ENCODE measurements around the gene CREM. TPM values are rescaled to one million over a fixed set of nuclear protein-coding genes. Genes with fewer than 3 reads are reported as not detected.

CREM gene
- total and polyA plus RNA-seq, 2 of the 4 experiments (the other 2 are of a cell fraction), result 33.2 to 40.5 TPM

- Histone ChIP-seq H3K14ac (replicated peaks; ENCODE audit: low read depth, low read length) (no peak overlapping the region), H2AFZ (replicated peaks; ENCODE audit: low read length, poor library complexity) (no peak overlapping the region), H3K79me1 (ENCODE audit: low read depth in 1 of 2, low read length in 2 of 2) (no peaks in the 10 kb centered on the region), H2BK120ac (ENCODE audit: low read depth, low read length) (no peak overlapping the region), H3K4me1 (ENCODE audit: control insufficient read depth, insufficient read depth, low read length) (peaks cover 2% of the 10 kb centered on the region), H4K5ac (ENCODE audit: low read depth, low read length) (no peak overlapping the region), H4K91ac (ENCODE audit: insufficient read depth, low read depth, low read length) (no peak overlapping the region), H4K8ac (ENCODE audit: low read depth in 2 of 2, low read length in 2 of 2) (no peak overlapping the region), H4K20me1 (ENCODE audit: insufficient read depth, low read length) (no peaks in the 10 kb centered on the region), H3K9ac (ENCODE audit: low read depth, low read length) (no peak overlapping the region), H3K4me3 (ENCODE audit: insufficient read depth, low read depth, low read length) (no peak overlapping the region), H3K27me3 (ENCODE audit: control insufficient read depth, insufficient read depth, low read length) (no peaks in the 10 kb centered on the region), H2BK15ac (ENCODE audit: low read depth, low read length) (no peak overlapping the region), H3K9me1 (ENCODE audit: insufficient read depth, low read length) (peaks cover 3% of the 10 kb centered on the region; the same call in 1 of the 2 replicates), H3K36me3 (ENCODE audit: control insufficient read depth, insufficient read depth, low read length) (peaks cover 3% of the 10 kb centered on the region; the same call in 1 of the 2 replicates), H3K9me3 (ENCODE audit: control insufficient read depth, insufficient read depth, low read length) (no peaks in the 10 kb centered on the region), H2BK20ac (ENCODE audit: low read depth, low read length) (no peak overlapping the region), H2AK9ac (replicated peaks; ENCODE audit: low read depth, low read length, poor library complexity) (no peak overlapping the region), H3K27ac (ENCODE audit: insufficient read depth, low read length) (no peak overlapping the region), H3K18ac (ENCODE audit: low read depth, low read length) (no peak overlapping the region), H3K23ac (ENCODE audit: low read depth, low read length) (no peak overlapping the region), H3K4ac (ENCODE audit: low read depth, low read length) (no peak overlapping the region), H3K56ac (ENCODE audit: extremely low read depth, insufficient read depth, low read length) (no peak overlapping the region), H2AK5ac (ENCODE audit: low read depth, low read length) (no peak overlapping the region), H2BK5ac (ENCODE audit: low read depth, low read length, poor library complexity, severe bottlenecking) (no peak overlapping the region), H3K4me2 (ENCODE audit: low read depth, low read length) (no peak overlapping the region)
- DNase-seq, result no peak
- 100% methylated on average over 1 of the region's 7 CpGs; no CpG with 5 or more reads in 1 of the 2 experiments for WGBS, 2 experiments (ENCODE audit: extremely low coverage in 2 of 2, insufficient read length in 1 of 2)
- POLR2A ChIA-PET (ENCODE audit: unreplicated experiment), result no interaction called here
- TF ChIP-seq, protein P1, sequence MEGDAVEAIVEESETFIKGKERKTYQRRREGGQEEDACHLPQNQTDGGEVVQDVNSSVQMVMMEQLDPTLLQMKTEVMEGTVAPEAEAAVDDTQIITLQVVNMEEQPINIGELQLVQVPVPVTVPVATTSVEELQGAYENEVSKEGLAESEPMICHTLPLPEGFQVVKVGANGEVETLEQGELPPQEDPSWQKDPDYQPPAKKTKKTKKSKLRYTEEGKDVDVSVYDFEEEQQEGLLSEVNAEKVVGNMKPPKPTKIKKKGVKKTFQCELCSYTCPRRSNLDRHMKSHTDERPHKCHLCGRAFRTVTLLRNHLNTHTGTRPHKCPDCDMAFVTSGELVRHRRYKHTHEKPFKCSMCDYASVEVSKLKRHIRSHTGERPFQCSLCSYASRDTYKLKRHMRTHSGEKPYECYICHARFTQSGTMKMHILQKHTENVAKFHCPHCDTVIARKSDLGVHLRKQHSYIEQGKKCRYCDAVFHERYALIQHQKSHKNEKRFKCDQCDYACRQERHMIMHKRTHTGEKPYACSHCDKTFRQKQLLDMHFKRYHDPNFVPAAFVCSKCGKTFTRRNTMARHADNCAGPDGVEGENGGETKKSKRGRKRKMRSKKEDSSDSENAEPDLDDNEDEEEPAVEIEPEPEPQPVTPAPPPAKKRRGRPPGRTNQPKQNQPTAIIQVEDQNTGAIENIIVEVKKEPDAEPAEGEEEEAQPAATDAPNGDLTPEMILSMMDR (conservative IDR thresholded peaks at IDR 0.05; ENCODE audit: low read depth, low read length), result no peak
- TF ChIP-seq CHD1 (IDR thresholded peaks at IDR 0.05; ENCODE audit: low read depth, low read length) (no peak), MAZ (IDR thresholded peaks at IDR 0.05; ENCODE audit: borderline replicate concordance, low read depth, low read length) (no peak), MAFK (IDR thresholded peaks at IDR 0.05; ENCODE audit: low read depth, low read length) (no peak), FOS (IDR thresholded peaks at IDR 0.05; ENCODE audit: low read depth, low read length) (no peak), CEBPB (IDR thresholded peaks at IDR 0.05; ENCODE audit: low read depth, low read length) (no peak), MXI1 (IDR thresholded peaks at IDR 0.05; ENCODE audit: borderline replicate concordance, low read depth, low read length) (no peak), RAD21 (IDR thresholded peaks at IDR 0.05; ENCODE audit: low read length) (no peak), NFE2L2 (IDR thresholded peaks at IDR 0.05; ENCODE audit: low read depth, low read length) (no peak), BHLHE40 (IDR thresholded peaks at IDR 0.05; ENCODE audit: low read depth, low read length) (no peak), POLR2A (IDR thresholded peaks at IDR 0.05; ENCODE audit: low read depth, low read length) (no peak), RCOR1 (IDR thresholded peaks at IDR 0.05; ENCODE audit: insufficient replicate concordance, low read length) (no peak), SMC3 (IDR thresholded peaks at IDR 0.05; ENCODE audit: low read depth, low read length) (no peak), RFX5 (IDR thresholded peaks at IDR 0.05; ENCODE audit: low read depth, low read length) (no peak), USF2 (IDR thresholded peaks at IDR 0.05; ENCODE audit: low read depth, low read length) (no peak)
- TF ChIP-seq, protein P2, sequence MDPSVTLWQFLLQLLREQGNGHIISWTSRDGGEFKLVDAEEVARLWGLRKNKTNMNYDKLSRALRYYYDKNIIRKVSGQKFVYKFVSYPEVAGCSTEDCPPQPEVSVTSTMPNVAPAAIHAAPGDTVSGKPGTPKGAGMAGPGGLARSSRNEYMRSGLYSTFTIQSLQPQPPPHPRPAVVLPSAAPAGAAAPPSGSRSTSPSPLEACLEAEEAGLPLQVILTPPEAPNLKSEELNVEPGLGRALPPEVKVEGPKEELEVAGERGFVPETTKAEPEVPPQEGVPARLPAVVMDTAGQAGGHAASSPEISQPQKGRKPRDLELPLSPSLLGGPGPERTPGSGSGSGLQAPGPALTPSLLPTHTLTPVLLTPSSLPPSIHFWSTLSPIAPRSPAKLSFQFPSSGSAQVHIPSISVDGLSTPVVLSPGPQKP (IDR thresholded peaks at IDR 0.05; ENCODE audit: borderline replicate concordance, low read depth, low read length), result no peak
- CTCF ChIA-PET, result no interaction called here
- ATAC-seq (ENCODE audit: low read depth), result no peak
- BruUV-seq (replicated peaks), result no TSS peak
- in situ Hi-C loops (cut with MboI; ENCODE audit: low sequenced_read_pairs) (loop anchor here (10.0 kb wide), 1 partner anchor 539 kb away; no protein-coding TSS in a partner anchor), dilution Hi-C loops (cut with HindIII; ENCODE audit: low sequenced_read_pairs, unreplicated experiment) (no loop called here), intact Hi-C loops (cut with micrococcal nuclease) (loop anchor here (5.0 kb wide), 1 partner anchor 556 kb away; no protein-coding TSS in a partner anchor)
Measured at GRCh38 chr10:35213699-35214098, 87.1 kb downstream of the CREM start.

All from IMR-90 (cell line).